H1 (cell line): ENCODE data around the gene SCGB3A1. TPM values are rescaled to one million over a fixed set of nuclear protein-coding genes. Genes with fewer than 3 reads are reported as not detected.

Experiments
- CTCF ChIA-PET: fragments of 300-600 bp; sonication (Branson Sonifier 250); formaldehyde crosslinking; loops from one replicate; lab custom pipeline; 2021; ENCODE audit not compliant: partially characterized antibody; lab: Charles Lee
- POLR2A ChIA-PET: fragments of 300-600 bp; sonication (Branson Sonifier 250); formaldehyde crosslinking; loops from one replicate; lab custom pipeline; 2021; ENCODE audit warnings: inconsistent platforms; ENCODE audit not compliant: partially characterized antibody; lab: Charles Lee
- DNase-seq, 2 experiments: peaks; one replicate each; pipeline versions ENCODE4 v3.0.0 to v3.0.0-alpha.2; 2010 to 2022; ENCODE audit warnings: low spot score in 2 of 2, low read depth in 1 of 2, mixed read lengths in 1 of 2
- FAIRE-seq: peaks from 2 replicates; lab custom pipeline; 2011; peaks lifted over from hg19 to GRCh38; lab: Jason Lieb, UNC
- H2AFZ ChIP-seq: 2 replicates; pipeline ENCODE4 v1.8.1; 2012; ENCODE audit warnings: low read length, inconsistent platforms
- H2AK5ac ChIP-seq: 2 replicates; pipeline ENCODE4 v1.6.1; 2013; ENCODE audit warnings: low read depth, low read length
- H2BK120ac ChIP-seq: replicated peaks from 2 replicates; pipeline ENCODE3; 2013; ENCODE audit warnings: low read depth, low read length, inconsistent platforms
- H2BK12ac ChIP-seq: 2 replicates; pipeline ENCODE4 v1.6.1; 2013; ENCODE audit warnings: low read depth, low read length
- H2BK15ac ChIP-seq: 2 replicates; pipeline ENCODE4 v1.6.1; 2013; ENCODE audit warnings: low read length
- H2BK20ac ChIP-seq: 2 replicates; pipeline ENCODE4 v1.6.1; 2013; ENCODE audit warnings: low read length
- H2BK5ac ChIP-seq: 2 replicates; pipeline ENCODE4 v1.6.1; 2013; ENCODE audit warnings: low read depth, low read length
- H3K14ac ChIP-seq: 2 replicates; pipeline ENCODE4 v1.6.1; 2013; ENCODE audit warnings: inconsistent platforms; ENCODE audit not compliant: insufficient read length
- H3K18ac ChIP-seq: 2 replicates; pipeline ENCODE4 v1.6.1; 2013; ENCODE audit warnings: low read length; ENCODE audit errors: extremely low read depth
- H3K23ac ChIP-seq: 2 replicates; pipeline ENCODE4 v1.6.1; 2013; ENCODE audit warnings: inconsistent platforms; ENCODE audit not compliant: insufficient read length
- H3K23me2 ChIP-seq: 2 replicates; pipeline ENCODE4 v1.6.1; 2013; ENCODE audit warnings: low read depth, low read length
- H3K27ac ChIP-seq: 2 replicates; pipeline ENCODE4 v1.6.1; 2011; ENCODE audit warnings: low read depth, low read length, inconsistent platforms
- H3K27me3 ChIP-seq, 4 experiments: replicated peaks in 1 of 4; 1 replicate in 1 of 4; 2 replicates in 3 of 4; pipeline versions ENCODE4 v1.6.1 to v1.8.1; 2011 to 2013; ENCODE audit warnings: low read length in 3 of 4, mild to moderate bottlenecking in 3 of 4, inconsistent platforms in 2 of 4, mixed read lengths in 2 of 4, moderate library complexity in 1 of 4; ENCODE audit not compliant: control insufficient read depth in 3 of 4, insufficient read depth in 3 of 4; ENCODE audit errors: extremely low read depth in 1 of 4
- H3K36me3 ChIP-seq, 4 experiments: 2 replicates each; pipeline versions ENCODE4 v1.6.1 to v1.8.1; 2011 to 2013; ENCODE audit warnings: mild to moderate bottlenecking in 4 of 4, low read length in 3 of 4, moderate library complexity in 2 of 4, control low read depth in 1 of 4, inconsistent platforms in 1 of 4; ENCODE audit not compliant: insufficient read depth in 4 of 4, control insufficient read depth in 2 of 4
- H3K4ac ChIP-seq: replicated peaks from 2 replicates; pipeline ENCODE3; 2013; ENCODE audit warnings: low read length, low read depth, mixed read lengths, inconsistent platforms; ENCODE audit not compliant: insufficient read length
- H3K4me1 ChIP-seq, 4 experiments: replicated peaks in 1 of 4; 1 replicate in 1 of 4; 2 replicates in 3 of 4; pipeline versions ENCODE4 v1.6.1 to v1.8.1; 2011 to 2013; ENCODE audit warnings: low read length in 3 of 4, inconsistent platforms in 2 of 4, mixed read lengths in 1 of 4; ENCODE audit not compliant: insufficient read depth in 4 of 4, control insufficient read depth in 3 of 4
- H3K4me2 ChIP-seq, 2 experiments: 2 replicates each; pipeline versions ENCODE4 v1.6.1 to v1.8.1; 2011 to 2013; ENCODE audit warnings: low read depth in 2 of 2, low read length in 2 of 2, control low read depth in 1 of 2, inconsistent platforms in 1 of 2, mild to moderate bottlenecking in 1 of 2; ENCODE audit not compliant: insufficient read depth in 1 of 2
- H3K4me3 ChIP-seq, 4 experiments: fragments of 200-600, 300-600 bp in 1 of 4; sonication (generic), shearing (Covaris generic), sonication (Bioruptor Twin) in 1 of 4; 2 replicates each; pipeline versions ENCODE4 v1.5.1 to v1.8.1; 2011 to 2016; ENCODE audit warnings: low read length in 4 of 4, low read depth in 3 of 4, control low read depth in 2 of 4, inconsistent platforms in 2 of 4, mild to moderate bottlenecking in 2 of 4, mixed read lengths in 1 of 4, moderate library complexity in 1 of 4; ENCODE audit not compliant: insufficient read depth in 2 of 4; ENCODE audit errors: extremely low read depth in 1 of 4
- H3K56ac ChIP-seq: replicated peaks from 2 replicates; pipeline ENCODE3; 2013; ENCODE audit warnings: low read depth, mild to moderate bottlenecking, mixed read lengths, low read length, inconsistent platforms; ENCODE audit not compliant: insufficient read length
- H3K79me1 ChIP-seq: 2 replicates; pipeline ENCODE4 v1.6.1; 2013; ENCODE audit warnings: low read depth, low read length, control low read depth
- H3K79me2 ChIP-seq, 2 experiments: 2 replicates each; pipeline versions ENCODE4 v1.6.1 to v1.8.1; 2012 to 2013; ENCODE audit warnings: low read length in 2 of 2, mild to moderate bottlenecking in 2 of 2, inconsistent platforms in 1 of 2; ENCODE audit not compliant: insufficient read depth in 2 of 2, control insufficient read depth in 1 of 2
- H3K9ac ChIP-seq, 4 experiments: replicated peaks in 1 of 4; 1 replicate in 1 of 4; 2 replicates in 3 of 4; pipeline versions ENCODE4 v1.6.1 to v1.8.1; 2011 to 2013; ENCODE audit warnings: low read depth in 3 of 4, low read length in 3 of 4, control low read depth in 2 of 4, mild to moderate bottlenecking in 2 of 4, moderate library complexity in 2 of 4, inconsistent platforms in 1 of 4; ENCODE audit errors: extremely low read depth in 1 of 4
- H3K9me3 ChIP-seq, 2 experiments: 2 replicates each; pipeline versions ENCODE4 v1.6.1 to v1.8.1; 2012 to 2013; ENCODE audit warnings: mild to moderate bottlenecking in 2 of 2, moderate library complexity in 2 of 2, control low read depth in 1 of 2, inconsistent platforms in 1 of 2, low read depth in 1 of 2, low read length in 1 of 2, mixed read lengths in 1 of 2; ENCODE audit not compliant: insufficient read depth in 2 of 2
- H4K20me1 ChIP-seq, 2 experiments: replicated peaks in 1 of 2; 2 replicates each; pipeline versions ENCODE3 to v1.8.1; 2011 to 2013; ENCODE audit warnings: inconsistent platforms in 2 of 2, low read length in 2 of 2, mild to moderate bottlenecking in 1 of 2; ENCODE audit not compliant: insufficient read depth in 2 of 2, control insufficient read depth in 1 of 2
- H4K5ac ChIP-seq: 2 replicates; pipeline ENCODE4 v1.6.1; 2013; ENCODE audit warnings: low read length, low read depth, mixed read lengths, inconsistent platforms; ENCODE audit not compliant: insufficient read length
- H4K8ac ChIP-seq: 2 replicates; pipeline ENCODE4 v1.8.0; 2013; ENCODE audit warnings: mild to moderate bottlenecking, moderate library complexity, low read length, inconsistent platforms; ENCODE audit not compliant: insufficient read depth; ENCODE audit errors: extremely low read depth
- H4K91ac ChIP-seq: replicated peaks from 2 replicates; pipeline ENCODE3; 2013; ENCODE audit warnings: low read length, mixed read lengths, inconsistent platforms; ENCODE audit not compliant: insufficient read length
- CHD1 ChIP-seq: IDR thresholded peaks from 2 replicates; pipeline ENCODE4 v1.6.1; 2012; ENCODE audit warnings: low read depth, low read length, improper control_type of control experiment
- EGR1 ChIP-seq: IDR thresholded peaks from 2 replicates; pipeline ENCODE4 v1.6.1; 2011; ENCODE audit warnings: low read depth, low read length, borderline replicate concordance
- FOSL1 ChIP-seq: IDR thresholded peaks from 2 replicates; pipeline ENCODE4 v1.6.1; 2011; ENCODE audit warnings: mild to moderate bottlenecking, low read depth, low read length, moderate library complexity; ENCODE audit not compliant: insufficient read depth
- JUN ChIP-seq: IDR thresholded peaks from 2 replicates; pipeline ENCODE4 v1.6.1; 2011; ENCODE audit warnings: low read depth, mild to moderate bottlenecking, improper control_type of control experiment, low read length
- RNF2 ChIP-seq: fragments of 200-900, 300-1000 bp; sonication (generic); IDR thresholded peaks from 2 replicates; pipeline ENCODE4 v1.7.1; 2016; ENCODE audit warnings: borderline replicate concordance, low read depth, mild to moderate bottlenecking, antibody characterized with exemption, low read length; ENCODE audit not compliant: poor library complexity, severe bottlenecking; ENCODE audit errors: missing control alignments
- SP1 ChIP-seq: IDR thresholded peaks from 2 replicates; pipeline ENCODE4 v1.6.1; 2011; ENCODE audit warnings: low read depth, low read length
- YY1 ChIP-seq: IDR thresholded peaks from 2 replicates; pipeline ENCODE4 v1.6.1; 2011; ENCODE audit warnings: low read depth, mild to moderate bottlenecking, low read length
- WGBS, 2 experiments: shearing (Covaris generic) in 1 of 2; methylation state at CpG; one replicate each; pipeline versions ENCODE4 v1.1.6 to v1.1.7; 2013 to 2015; ENCODE audit warnings: low lambda C conversion rate in 2 of 2, mixed read lengths in 2 of 2, inconsistent platforms in 1 of 2, low coverage in 1 of 2, missing lambda C conversion rate in 1 of 2; ENCODE audit not compliant: insufficient replicate concordance in 2 of 2, insufficient coverage in 1 of 2, insufficient read length in 1 of 2; ENCODE audit errors: extremely low coverage in 1 of 2, missing lambda C conversion rate in 1 of 2; 5-methylcytosine and 5-hydroxymethylcytosine counted together
- polyA plus RNA-seq, 7 experiments: library from polyadenylated mRNA; depleted of rRNA in 3 of 7; stranded (reverse) in 5 of 7; unstranded in 2 of 7; fragments of >200 nt in 5 of 7; fragments of 200-250 nt in 2 of 7; gene quantifications; 1 replicate in 5 of 7; 2 replicates in 1 of 7; 4 replicates in 1 of 7; pipeline versions ENCODE4 v1.2.1 to v1.2.3, GENCODE V29; 2011 to 2013; ENCODE audit warnings: missing spikeins in 2 of 7, mixed read lengths in 2 of 7
- total RNA-seq: library from RNA; stranded (reverse); fragmentation: NEBNext Ultra II Directional; extraction: Animal tissue kit (Norgen Biotek cat#: 25700); gene quantifications from 2 replicates; pipeline ENCODE4 v1.2.1, GENCODE V29; 2021
- TF ChIP-seq, protein P1 (sequence below), 3 experiments: IDR thresholded peaks; 1 replicate in 2 of 3; 2 replicates in 1 of 3; pipeline versions ENCODE4 v1.5.1 to v1.6.1; 2011; ENCODE audit warnings: low read length in 3 of 3, mild to moderate bottlenecking in 3 of 3, inconsistent platforms in 2 of 3, low read depth in 1 of 3, moderate library complexity in 1 of 3; ENCODE audit not compliant: insufficient read depth in 1 of 3; ENCODE audit errors: control extremely low read depth in 1 of 3

The SCGB3A1 gene
- total and polyA plus RNA-seq, 2 of the 8 experiments (the other 6 are each of a cell fraction or from before 2014, with no cell fraction given): 0.20 TPM; not detected in 1

DNA sequence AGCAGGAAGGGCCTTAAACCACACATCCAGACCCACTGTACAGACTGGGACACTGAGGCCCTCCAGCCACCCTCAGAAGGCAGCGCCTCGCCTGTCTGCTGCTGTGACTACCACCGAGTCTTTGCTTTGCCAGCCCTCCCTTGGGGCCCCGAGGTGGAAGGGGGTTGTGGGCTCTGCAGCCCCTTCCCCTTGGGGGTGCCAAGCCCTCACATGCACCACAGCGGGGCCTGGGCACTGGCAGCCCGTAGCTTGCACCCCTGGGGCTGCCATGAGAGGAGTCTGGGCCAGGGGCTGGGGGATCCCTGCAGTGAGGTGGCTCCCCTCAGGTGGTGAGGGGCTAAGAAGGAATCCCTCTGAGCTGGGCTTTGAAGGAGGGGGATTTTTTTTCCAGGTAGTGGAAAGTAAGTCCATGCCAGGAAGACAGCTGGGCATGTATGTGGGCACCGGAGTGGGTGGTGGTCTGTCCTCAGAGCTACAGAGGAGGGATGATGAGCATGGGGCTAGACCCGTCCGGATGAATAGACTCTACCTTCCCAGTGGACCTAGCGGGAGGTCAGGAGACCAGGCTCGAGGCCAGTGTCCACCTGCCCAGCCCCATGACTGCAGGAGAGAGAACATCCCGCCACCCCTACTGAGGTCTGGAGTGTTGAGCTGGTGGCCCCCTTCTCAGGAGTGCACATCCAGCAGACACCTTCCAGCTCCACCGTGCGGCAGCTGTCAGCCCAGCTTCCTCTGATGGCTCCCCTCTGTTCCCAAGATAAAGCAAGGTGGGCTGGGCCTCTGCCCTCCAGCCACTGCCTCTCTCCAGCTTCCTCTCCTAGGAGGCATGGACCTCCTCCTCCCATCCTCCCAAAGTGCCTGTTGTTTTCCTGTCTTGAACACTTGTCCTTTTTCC, 42.2 kb upstream of the SCGB3A1 start:
- peaks cover 3% of the 10 kb centered on the region; the same call in 1 of the 2 replicates for H3K23me2 ChIP-seq
- no peak overlapping the region for H2BK20ac ChIP-seq
- H3K36me3 ChIP-seq: no peaks in the 10 kb centered on the region
- H3K4ac ChIP-seq: no peak overlapping the region
- H4K91ac ChIP-seq: no peak overlapping the region
- no peak overlapping the region for H3K23ac ChIP-seq
- H3K27me3 ChIP-seq: no peaks in the 10 kb centered on the region
- no peak overlapping the region; the same call in 1 of the 2 replicates for H2BK5ac ChIP-seq
- no peak overlapping the region for H3K56ac ChIP-seq
- H3K27ac ChIP-seq: no peak overlapping the region
- no peak overlapping the region for H2AFZ ChIP-seq
- ChIA-PET CTCF (interaction anchor here (0.8 to 1.6 kb wide), 4 partner anchors 9 to 29 kb away, joined by 3 to 8 read pairs (median 4); no protein-coding TSS in a partner anchor), POLR2A (interaction anchor here (0.7 to 1.0 kb wide), 2 partner anchors 14 to 22 kb away, joined by 3 read pairs; no protein-coding TSS in a partner anchor)
- no peak overlapping the region for H3K4me2 ChIP-seq
- WGBS, 2 experiments: 84% methylated on average over 13 of the region's 14 CpGs; no CpG with 5 or more reads in 1 of the 2 experiments
- H3K79me2 ChIP-seq: no peaks in the 10 kb centered on the region
- H4K8ac ChIP-seq: no peak overlapping the region
- H3K14ac ChIP-seq: no peak overlapping the region
- no peak overlapping the region for H2BK15ac ChIP-seq
- DNase-seq (no peak), FAIRE-seq (no peak)
- no peak overlapping the region for H4K5ac ChIP-seq
- no peak overlapping the region for H2BK12ac ChIP-seq
- peaks cover 0 to 6% (median 2%) of the 10 kb centered on the region in 4 experiments; a peak in 4 of 7 replicates for H3K4me1 ChIP-seq
- H3K18ac ChIP-seq: no peak overlapping the region
- H3K4me3 ChIP-seq: no peak overlapping the region
- no peak overlapping the region for H2AK5ac ChIP-seq
- H4K20me1 ChIP-seq: no peaks in the 10 kb centered on the region
- no peak overlapping the region for H2BK120ac ChIP-seq
- no peak overlapping the region for H3K9ac ChIP-seq
- H3K9me3 ChIP-seq: no peaks in the 10 kb centered on the region
- no peaks in the 10 kb centered on the region for H3K79me1 ChIP-seq
- TF ChIP-seq SP1 (no peak), FOSL1 (no peak), EGR1 (no peak), RNF2 (no peak), YY1 (no peak), JUN (no peak), CHD1 (no peak)
- TF ChIP-seq, protein P1, sequence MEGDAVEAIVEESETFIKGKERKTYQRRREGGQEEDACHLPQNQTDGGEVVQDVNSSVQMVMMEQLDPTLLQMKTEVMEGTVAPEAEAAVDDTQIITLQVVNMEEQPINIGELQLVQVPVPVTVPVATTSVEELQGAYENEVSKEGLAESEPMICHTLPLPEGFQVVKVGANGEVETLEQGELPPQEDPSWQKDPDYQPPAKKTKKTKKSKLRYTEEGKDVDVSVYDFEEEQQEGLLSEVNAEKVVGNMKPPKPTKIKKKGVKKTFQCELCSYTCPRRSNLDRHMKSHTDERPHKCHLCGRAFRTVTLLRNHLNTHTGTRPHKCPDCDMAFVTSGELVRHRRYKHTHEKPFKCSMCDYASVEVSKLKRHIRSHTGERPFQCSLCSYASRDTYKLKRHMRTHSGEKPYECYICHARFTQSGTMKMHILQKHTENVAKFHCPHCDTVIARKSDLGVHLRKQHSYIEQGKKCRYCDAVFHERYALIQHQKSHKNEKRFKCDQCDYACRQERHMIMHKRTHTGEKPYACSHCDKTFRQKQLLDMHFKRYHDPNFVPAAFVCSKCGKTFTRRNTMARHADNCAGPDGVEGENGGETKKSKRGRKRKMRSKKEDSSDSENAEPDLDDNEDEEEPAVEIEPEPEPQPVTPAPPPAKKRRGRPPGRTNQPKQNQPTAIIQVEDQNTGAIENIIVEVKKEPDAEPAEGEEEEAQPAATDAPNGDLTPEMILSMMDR (IDR thresholded peaks at IDR 0.05; ENCODE audit: control extremely low read depth in 1 of 3, insufficient read depth in 1 of 3, low read depth in 1 of 3, low read length in 3 of 3): no peak
